ENCODE data around the gene MMP24. TPM values are rescaled to one million over a fixed set of nuclear protein-coding genes. Genes with fewer than 3 reads are reported as not detected.
"Not testable (repeated sequence)": the region's sequence is repeated elsewhere in the genome, so short reads cannot be mapped to it uniquely, and the experiment has no call there.

The MMP24 gene
- total RNA-seq, 4 donors from 2014 or later, result 0.32 to 4.5 (median 0.61) TPM

DNA sequence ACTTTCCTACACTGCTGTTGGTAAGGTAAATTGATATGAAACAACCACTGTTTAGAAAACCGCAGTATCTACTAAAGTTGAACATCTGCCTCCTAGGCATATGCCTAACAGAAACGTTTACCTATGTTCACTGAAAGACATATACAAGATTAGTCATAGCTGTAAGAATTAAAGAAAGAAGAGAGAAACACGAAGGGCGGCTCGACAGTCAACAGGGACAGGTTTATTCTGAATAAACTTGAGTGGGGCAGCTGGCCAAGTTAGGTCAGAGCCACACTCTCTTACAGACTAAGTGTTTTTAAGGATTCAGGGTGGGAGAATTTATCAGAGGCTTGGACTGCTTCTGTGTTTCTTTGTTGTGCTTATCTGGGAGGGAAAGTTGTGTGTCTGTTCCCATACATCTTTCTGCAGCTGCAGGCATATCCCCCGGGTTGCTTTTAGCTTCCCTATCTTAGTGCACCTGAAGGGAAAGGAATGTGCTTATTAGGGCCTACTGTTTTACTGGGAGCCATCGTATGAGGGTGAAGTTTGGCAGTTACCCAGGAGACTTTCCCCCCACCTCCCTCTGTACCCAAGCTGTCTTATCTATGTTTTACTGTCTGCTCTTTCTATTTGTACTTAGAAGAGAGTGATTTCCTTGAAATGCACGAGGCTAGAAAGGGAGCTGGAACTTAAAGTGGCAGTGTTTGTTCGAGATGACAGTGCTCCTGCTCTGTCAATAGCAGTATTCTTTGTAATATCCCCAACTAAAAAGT is 34.2 kb upstream of the MMP24 start:
- no peak overlapping the region for H3K4me3 ChIP-seq
- WGBS, 2 donors (ENCODE audit: low coverage in 1 of 2), result 26 to 52% methylated on average over 6 to 9 of the region's 9 CpGs
- H3K4me1 ChIP-seq, result peaks cover 0 to 25% (median 7%) of the 10 kb centered on the region in 4 donors
- H3K9me3 ChIP-seq, result peaks cover 12 to 17% of the 10 kb centered on the region in 2 donors
- no peak for TF ChIP-seq POLR2AphosphoS5 (IDR thresholded peaks at IDR 0.05)
- no peak for TF ChIP-seq POLR2A (IDR thresholded peaks at IDR 0.05)
- TF ChIP-seq, protein P1, sequence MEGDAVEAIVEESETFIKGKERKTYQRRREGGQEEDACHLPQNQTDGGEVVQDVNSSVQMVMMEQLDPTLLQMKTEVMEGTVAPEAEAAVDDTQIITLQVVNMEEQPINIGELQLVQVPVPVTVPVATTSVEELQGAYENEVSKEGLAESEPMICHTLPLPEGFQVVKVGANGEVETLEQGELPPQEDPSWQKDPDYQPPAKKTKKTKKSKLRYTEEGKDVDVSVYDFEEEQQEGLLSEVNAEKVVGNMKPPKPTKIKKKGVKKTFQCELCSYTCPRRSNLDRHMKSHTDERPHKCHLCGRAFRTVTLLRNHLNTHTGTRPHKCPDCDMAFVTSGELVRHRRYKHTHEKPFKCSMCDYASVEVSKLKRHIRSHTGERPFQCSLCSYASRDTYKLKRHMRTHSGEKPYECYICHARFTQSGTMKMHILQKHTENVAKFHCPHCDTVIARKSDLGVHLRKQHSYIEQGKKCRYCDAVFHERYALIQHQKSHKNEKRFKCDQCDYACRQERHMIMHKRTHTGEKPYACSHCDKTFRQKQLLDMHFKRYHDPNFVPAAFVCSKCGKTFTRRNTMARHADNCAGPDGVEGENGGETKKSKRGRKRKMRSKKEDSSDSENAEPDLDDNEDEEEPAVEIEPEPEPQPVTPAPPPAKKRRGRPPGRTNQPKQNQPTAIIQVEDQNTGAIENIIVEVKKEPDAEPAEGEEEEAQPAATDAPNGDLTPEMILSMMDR (IDR thresholded peaks at IDR 0.05), result no peak
- TF ChIP-seq EP300 (IDR thresholded peaks at IDR 0.05; ENCODE audit: low read depth), result no peak
- in situ Hi-C loops (cut with MboI; ENCODE audit: low pct_ligation_motif_present in 1 of 4, low pct_unique_long_range_greater_than_20kb in 1 of 4, low sequenced_read_pairs in 3 of 4) (no loop called here), intact Hi-C loops (cut with DNase I; ENCODE audit: low total_unique reads) (no loop called here)
- H3K27ac ChIP-seq, result peak overlapping the region in 3 of 4 donors; percentile 24 to 47 (median 39)
- no peaks in the 10 kb centered on the region for H3K36me3 ChIP-seq
- no peak for DNase-seq
- H3K27me3 ChIP-seq, result no peaks in the 10 kb centered on the region

DNA sequence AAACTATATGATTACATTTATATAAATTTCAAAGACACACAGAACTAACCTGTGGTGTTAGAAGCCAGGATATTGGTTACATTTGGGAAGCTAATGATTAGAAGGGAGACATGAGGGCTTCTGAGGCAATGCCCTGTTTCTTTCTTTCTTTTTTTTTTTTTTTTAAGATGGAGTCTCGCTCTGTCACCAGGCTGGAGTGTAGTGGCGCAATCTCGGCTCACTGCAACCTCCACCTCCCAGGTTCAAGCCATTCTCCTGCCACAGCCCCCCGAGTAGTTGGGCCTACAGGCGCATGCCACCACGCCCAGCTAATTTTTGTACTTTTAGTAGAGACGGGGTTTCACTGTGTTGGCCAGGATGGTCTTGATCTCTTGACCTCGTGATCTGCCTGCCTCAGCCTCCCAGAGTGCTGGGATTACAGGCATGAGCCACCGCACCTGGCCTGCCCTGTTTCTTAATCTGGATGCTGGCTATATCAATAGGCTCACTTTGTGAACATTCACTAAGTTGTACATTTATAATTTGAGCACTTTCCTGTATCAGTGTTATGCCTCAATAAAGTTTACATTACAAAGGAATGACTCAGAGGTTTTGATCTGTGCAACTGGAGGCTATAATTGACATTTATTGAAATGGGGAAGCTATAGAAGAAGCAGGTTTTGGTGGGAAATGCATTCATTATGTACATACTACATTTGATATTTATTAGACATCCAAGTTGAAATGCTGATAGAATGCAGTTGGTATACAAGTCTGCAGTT is 33.3 kb upstream of the MMP24 start:
- in situ Hi-C loops (cut with MboI; ENCODE audit: low pct_ligation_motif_present in 1 of 4, low pct_unique_long_range_greater_than_20kb in 1 of 4, low sequenced_read_pairs in 3 of 4); H3K27ac ChIP-seq: not testable (repeated sequence)
- WGBS, 2 donors (ENCODE audit: low coverage in 1 of 2), result 81 to 83% methylated on average over 3 to 9 of the region's 9 CpGs

DNA sequence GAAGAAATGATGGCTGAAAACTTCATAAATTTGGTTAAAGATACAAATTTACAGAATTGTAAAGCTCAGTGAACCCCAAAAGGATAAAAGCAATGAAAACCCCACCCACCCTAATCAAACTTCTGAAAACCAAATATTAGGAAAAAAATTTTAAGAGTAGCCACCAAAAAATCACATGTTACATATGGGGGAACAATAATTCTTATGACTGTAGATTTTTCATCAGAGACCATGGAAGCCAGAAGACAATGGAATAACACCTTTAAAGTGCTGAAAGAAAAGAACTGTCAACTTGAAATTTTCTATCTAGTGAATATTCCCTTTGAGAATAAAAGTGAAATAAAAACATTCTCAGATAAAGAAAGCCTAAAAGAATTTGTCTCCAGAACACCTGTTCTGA is 30.2 kb upstream of the MMP24 start:
- Histone ChIP-seq H3K4me3 (no peak overlapping the region), H3K36me3 (no peaks in the 10 kb centered on the region), H3K9me3 (peaks cover 15 to 31% of the 10 kb centered on the region in 2 donors), H3K4me1 (peaks cover 0 to 25% (median 7%) of the 10 kb centered on the region in 4 donors), H3K27ac (no peak overlapping the region), H3K27me3 (no peaks in the 10 kb centered on the region)
- intact Hi-C loops (cut with DNase I; ENCODE audit: low total_unique reads) (no loop called here), in situ Hi-C loops (cut with MboI; ENCODE audit: low pct_ligation_motif_present in 1 of 4, low pct_unique_long_range_greater_than_20kb in 1 of 4, low sequenced_read_pairs in 3 of 4) (no loop called here)
- no peak for DNase-seq
- TF ChIP-seq POLR2AphosphoS5 (IDR thresholded peaks at IDR 0.05) (no peak), POLR2A (IDR thresholded peaks at IDR 0.05) (no peak), EP300 (IDR thresholded peaks at IDR 0.05; ENCODE audit: low read depth) (no peak)
- TF ChIP-seq, protein P1 (IDR thresholded peaks at IDR 0.05), result no peak

More for the DNA sequence above, 33.3 kb upstream of the MMP24 start:
- H3K4me3 ChIP-seq; intact Hi-C loops (cut with DNase I; ENCODE audit: low total_unique reads); DNase-seq; H3K27me3 ChIP-seq; H3K36me3 ChIP-seq: not testable (repeated sequence)
- Histone ChIP-seq H3K4me1 (peaks cover 0 to 25% (median 7%) of the 10 kb centered on the region in 4 donors), H3K9me3 (peaks cover 12 to 19% of the 10 kb centered on the region in 2 donors)

DNA sequence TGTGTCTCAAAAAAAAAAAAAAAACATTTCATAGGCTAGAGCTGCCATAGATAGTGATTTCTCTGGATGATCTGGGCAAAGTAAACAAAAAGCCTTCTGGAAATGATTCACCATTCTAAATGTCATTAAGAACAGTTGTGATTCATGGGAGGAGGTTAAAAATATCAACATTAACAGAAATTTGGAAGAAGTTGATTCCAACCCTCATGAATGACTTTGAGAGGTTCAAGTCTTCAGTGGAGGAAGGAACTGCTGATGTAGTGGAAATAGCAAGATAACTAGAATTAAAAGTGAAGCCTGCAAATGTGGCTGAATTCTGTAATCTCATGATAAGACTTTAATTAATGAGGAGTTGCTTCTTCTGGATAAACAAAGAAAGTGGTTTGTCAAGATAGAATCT is 26.8 kb upstream of the MMP24 start:
- in situ Hi-C loops (cut with MboI; ENCODE audit: low pct_ligation_motif_present in 1 of 4, low pct_unique_long_range_greater_than_20kb in 1 of 4, low sequenced_read_pairs in 3 of 4), result loop anchor here in 2 of 4 donors (25.0 kb wide), 2 partner anchors 337 to 362 kb away; partner anchors contain the start of genes GGT7 (in 1 of the 2) and NCOA6 (in 1 of the 2)
- TF ChIP-seq, protein P1 (IDR thresholded peaks at IDR 0.05), result no peak
- TF ChIP-seq POLR2A (IDR thresholded peaks at IDR 0.05) (no peak), POLR2AphosphoS5 (IDR thresholded peaks at IDR 0.05) (no peak), EP300 (IDR thresholded peaks at IDR 0.05; ENCODE audit: low read depth) (no peak)

More for the DNA sequence above, 26.8 kb upstream of the MMP24 start:
- no peak for DNase-seq
- intact Hi-C loops (cut with DNase I; ENCODE audit: low total_unique reads), result no loop called here
- H3K27ac ChIP-seq, result no peak overlapping the region
- no peaks in the 10 kb centered on the region for H3K27me3 ChIP-seq
- no peak overlapping the region for H3K4me3 ChIP-seq
- no peaks in the 10 kb centered on the region for H3K4me1 ChIP-seq
- peaks cover 15 to 31% of the 10 kb centered on the region in 2 donors for H3K9me3 ChIP-seq
- no peaks in the 10 kb centered on the region for H3K36me3 ChIP-seq
